HG03045 (cell line): ENCODE data around the gene HDAC11.
"Not testable (repeated sequence)": the region's sequence is repeated elsewhere in the genome, so short reads cannot be mapped to it uniquely, and the experiment has no call there.

Experiments used
- ATAC-seq: cut with Tn5 transposase; IDR thresholded peaks from one replicate; pipeline ENCODE4 v1.9.1; 2021; ENCODE audit warnings: mild to moderate bottlenecking, moderate library complexity; ENCODE audit not compliant: unreplicated experiment

The HDAC11 gene, protein sequence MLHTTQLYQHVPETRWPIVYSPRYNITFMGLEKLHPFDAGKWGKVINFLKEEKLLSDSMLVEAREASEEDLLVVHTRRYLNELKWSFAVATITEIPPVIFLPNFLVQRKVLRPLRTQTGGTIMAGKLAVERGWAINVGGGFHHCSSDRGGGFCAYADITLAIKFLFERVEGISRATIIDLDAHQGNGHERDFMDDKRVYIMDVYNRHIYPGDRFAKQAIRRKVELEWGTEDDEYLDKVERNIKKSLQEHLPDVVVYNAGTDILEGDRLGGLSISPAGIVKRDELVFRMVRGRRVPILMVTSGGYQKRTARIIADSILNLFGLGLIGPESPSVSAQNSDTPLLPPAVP

DNA sequence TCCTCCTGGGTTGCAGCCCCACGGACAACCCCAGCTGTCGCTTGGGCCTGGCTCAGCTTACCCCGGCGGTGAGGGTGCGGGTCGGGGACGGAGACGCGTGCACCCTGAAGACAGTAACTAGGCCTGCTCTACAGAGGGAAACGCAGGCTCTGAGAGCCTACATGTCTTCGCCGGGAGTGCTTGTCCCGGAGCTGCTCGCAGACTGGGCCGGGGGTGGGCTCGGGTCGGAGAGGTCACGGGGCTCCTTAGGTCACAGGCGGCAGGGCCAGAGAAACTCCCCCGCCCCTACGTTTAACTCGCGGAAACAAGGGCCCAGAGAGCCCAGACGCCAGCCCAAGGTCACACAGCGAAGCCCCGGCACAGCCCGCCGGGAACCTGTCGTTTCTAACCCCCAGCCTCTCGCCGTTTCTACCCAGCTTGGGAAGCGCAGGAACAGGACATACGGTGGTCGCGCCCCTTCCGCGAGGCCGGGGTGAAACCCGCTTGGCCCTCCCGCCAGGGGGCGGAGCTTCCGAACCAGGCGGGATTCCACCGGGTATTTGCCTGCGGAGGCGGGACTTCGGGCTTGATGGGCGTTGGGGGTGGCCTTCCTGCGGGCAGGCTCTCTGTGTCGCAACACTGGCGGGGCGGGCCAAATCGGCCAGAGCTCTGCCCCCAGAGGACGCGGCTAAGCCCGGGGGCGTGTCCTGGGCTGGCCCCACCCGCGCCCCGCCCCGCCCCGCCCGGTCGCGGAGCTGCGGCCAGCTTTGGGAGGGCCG lies at the start of gene HDAC11:
Gene HDAC11, plus strand, starts transcription at position 725 of the 758 bp plus-strand sequence. CDS start 42 bp downstream, outside the sequence.
- peak; percentile 96 for ATAC-seq

DNA sequence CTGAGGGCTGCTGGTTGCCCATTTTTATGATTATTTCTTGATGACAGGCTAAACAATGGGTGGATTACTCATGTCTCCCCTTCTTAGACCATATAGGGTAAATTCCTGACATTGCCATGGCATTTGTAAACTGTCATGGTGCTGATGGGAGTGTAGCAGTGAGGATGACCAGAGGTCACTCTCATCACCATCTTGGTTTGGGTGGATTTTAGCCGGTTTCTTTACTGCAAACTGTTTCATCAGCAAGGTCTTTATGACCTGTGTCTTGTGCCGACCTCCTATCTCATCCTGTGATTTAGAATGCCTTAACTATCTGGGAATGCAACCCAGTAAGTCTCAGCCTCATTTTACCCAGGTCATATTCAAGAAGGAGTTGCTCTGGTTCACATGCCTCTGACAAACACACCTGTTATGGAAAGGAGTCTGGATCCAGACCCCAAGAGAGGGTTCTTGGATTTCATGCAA lies 49.7 kb upstream of the HDAC11 start:
- not testable (repeated sequence) for ATAC-seq

DNA sequence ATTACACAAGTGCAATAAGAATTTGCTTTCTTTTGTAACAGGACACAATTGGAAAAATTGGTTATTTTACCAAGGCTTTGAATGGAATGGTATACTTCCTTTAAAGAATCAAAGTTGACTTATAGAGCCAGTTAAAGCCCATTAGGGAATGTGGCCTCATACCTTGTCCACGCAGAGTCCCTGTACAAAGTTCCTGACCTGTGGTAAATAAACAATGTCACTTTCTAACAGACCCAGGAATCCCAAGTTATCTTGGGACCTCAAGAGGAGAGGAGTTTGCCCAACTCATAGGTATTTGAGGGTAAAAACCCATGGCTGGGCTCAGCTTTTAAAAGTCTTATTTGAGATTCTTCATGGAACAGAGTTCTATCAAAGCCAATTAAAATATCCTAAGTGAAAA lies 48.0 kb upstream of the HDAC11 start:
- no peak for ATAC-seq

DNA sequence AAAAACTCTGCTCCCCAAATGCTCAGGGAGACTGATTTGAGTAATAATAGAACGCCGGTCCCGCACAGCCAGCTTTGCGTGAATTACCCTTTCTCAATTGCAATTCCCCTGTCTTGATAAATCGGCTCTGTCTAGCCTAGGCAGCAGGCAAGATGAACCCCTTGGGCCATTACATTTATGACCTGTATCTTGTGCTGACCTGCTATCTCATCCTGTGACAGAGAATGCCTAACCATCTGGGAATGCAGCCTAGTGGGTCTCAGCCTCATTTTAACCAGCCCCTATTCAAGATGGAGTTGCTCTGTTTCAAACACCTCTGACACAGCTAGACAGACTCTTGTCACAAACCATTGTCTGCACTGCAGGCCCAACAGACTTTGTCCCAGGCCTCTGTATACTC lies 46.2 kb upstream of the HDAC11 start:
- no peak for ATAC-seq

DNA sequence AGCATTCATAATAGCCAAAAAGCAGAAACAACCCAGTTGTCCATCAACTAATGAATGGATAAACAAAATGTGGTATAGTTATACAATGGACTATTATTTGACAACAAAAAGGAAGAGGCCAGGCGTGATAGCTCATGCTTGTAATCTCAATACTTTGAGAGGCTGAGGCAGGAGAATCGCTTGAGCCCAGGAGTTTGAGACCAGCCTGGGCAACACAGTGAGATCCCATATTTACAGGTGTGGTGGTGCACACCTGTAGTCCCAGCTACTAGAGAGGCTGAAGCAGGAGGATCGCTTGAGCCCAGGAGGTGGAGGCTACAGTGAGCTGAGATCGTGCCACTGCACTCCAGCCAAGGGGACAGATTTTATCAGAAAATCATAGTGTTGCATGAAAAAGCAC lies 43.9 kb upstream of the HDAC11 start:
- ATAC-seq, result not testable (repeated sequence)

DNA sequence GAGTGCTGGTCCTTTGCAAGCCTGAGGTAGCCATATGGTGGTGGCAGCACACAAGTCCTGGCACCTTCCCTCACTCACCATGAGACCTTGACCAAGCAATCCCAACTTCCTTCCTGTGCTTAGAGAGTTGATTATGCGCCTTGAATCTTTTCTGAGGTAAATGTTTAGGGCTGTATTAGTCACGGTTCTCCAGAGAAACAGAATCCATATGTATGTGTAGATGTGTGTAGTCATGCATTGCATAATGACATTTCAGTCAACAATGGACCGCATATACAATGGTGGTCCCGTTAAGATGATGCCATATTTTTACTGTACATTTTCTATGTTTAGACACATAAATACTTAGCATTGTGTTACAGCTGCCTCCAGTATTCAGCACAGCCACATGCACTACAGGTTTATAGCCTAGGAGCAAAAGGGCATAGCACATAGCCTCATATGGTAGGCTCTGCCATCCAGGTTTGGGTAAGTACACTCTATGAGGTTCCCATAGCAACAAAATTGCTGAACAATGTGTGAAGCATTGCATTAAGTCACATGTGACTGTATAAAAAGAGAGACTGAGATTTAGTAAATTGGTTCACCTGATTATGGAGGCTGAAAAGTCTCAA lies 39.8 kb upstream of the HDAC11 start:
- ATAC-seq, result no peak

DNA sequence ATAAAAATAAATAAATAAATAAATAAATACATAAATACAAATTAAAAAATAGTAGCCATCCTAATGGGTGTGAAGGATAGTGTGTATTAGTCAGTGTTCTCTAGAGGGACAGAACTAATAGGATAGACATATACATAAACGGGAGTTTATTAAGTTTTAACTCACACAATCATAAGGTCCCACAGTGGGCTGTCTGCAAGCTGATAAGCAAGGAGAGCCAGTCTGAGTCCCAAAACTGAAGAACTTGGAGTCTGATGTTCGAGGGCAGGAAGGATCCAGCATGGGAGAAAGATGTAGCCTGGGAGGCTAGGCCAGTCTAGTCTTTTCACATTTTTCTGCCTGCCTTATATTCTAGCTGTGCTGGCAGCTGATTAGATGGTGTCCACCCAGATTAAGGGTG lies 37.2 kb upstream of the HDAC11 start:
- ATAC-seq, result not testable (repeated sequence)

DNA sequence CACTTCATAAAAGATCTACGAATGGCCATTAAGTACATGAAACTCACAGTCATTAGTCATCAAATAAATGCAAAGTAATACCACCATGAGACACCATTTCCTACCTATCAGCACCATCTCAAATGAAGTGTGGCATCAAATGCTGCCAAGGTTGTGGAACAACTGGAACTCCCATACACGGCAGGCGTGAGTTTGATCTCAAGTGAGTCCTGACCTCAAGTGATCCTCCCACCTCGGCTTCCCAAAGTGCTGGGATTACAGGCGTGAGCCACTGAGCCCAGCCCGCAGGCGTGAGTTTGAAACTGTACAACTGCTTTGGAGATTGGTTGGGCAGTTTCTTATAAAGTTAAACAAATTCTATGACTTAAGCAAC lies 28.8 kb upstream of the HDAC11 start:
- ATAC-seq, result peak; percentile 12

DNA sequence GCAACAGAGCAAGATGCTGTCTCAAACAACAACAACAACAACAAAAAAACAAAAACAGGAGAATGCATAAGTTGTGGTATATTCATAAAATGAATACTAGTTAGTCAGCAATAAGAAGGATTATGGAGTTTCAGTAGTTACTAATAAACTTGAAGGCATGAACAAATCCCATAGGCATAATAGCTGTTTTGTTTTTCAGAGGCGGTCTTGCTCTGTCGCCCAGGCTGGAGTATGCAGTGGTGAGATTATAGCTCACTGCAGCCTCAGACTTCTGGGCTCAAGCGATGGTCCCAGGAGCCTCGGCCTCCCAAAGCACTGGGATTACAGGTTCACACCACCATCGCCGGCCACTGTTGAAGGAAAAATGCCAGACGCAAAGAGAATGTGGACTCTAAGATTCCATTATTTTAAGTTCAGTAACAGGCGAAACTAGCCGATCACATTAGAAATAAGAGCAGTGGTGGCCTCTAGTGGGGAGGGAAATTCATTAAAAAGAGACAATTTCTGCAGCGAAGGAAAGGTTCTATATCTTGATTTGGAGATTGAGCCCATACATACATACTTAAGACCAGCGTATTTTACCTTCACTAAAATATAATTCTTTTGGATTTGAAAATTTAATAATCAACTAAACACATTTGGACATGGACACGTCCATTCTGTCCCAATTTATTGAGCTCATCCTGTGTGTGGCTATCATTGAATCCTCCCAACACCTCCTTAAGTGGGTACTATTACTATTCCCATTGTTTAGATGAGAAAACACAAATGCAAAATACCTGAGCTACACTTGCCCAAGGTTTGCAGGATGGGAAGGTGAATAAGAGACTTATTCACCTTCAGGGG lies 27.4 kb upstream of the HDAC11 start:
- no peak for ATAC-seq

DNA sequence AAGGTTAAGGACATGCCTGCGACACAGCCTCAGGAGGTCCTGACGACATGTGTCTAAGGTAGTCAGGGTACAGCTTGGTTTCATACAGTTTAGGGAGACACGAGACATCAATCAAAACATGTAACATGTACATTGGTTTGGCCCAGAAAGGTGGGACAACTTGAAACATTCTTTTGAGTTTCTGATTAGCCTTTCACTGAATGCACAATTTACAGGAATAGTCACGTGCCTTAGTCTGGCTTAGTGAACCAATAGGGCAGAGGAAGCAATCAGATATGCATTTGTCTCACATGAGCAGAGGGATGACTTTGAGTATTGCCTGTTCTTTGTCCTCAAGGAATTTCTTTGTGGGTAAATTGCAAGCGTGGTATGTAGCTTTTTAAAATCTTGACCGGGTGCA lies 24.5 kb upstream of the HDAC11 start:
- ATAC-seq, result no peak

DNA sequence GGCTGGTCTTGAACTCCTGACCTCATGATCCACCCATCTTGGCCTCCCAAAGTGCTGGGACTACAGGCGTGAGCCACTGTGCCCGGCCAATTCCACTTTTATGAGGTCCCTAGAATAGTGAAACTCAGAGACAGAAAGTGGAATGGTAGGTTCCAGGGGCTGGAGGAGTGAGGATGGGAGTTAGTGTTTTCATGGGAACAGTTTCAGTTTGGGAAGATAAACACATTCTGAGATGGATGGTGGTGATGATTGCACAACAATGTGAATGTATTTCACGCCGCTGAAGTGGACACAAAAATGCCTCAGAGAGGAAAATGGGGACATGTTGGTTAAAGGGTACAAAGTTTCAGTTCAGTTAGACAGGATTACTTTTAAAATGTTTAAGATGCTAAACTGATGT lies 22.5 kb upstream of the HDAC11 start:
- no peak for ATAC-seq

DNA sequence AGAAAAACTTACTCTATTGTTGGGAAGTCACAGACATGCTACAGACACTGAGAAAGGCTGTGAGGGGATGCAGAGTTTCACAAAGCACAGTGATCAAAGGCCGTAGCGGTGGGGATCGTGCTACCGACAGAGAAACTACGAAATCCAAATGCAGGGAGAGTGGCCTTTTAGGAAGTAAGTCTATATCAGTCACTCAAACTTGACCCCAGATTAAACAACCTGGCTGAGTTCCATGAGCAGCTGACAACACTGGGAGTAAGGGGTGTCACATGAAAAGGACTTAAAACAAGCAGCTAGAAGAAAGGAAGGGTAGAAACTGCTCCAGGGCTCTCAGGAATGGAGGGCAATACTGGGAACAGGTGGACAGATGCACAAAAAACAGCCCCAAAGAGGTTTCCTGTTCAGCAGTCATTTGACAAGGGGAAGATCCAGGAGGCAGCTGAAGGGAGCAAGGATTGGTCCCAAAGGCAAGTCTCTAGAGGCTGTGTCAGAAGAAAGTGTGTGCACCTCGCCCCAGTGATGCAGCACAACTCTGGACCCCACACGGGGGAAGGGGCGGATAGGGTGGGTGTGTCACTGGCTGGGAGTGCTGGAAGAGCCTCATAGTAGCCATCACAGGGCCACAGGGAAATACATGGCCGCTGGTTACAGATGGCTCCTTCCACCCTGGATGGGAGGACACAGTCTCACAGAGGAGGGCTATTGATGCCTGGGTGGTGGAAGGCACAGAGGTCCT lies 20.3 kb upstream of the HDAC11 start:
- ATAC-seq, result no peak

DNA sequence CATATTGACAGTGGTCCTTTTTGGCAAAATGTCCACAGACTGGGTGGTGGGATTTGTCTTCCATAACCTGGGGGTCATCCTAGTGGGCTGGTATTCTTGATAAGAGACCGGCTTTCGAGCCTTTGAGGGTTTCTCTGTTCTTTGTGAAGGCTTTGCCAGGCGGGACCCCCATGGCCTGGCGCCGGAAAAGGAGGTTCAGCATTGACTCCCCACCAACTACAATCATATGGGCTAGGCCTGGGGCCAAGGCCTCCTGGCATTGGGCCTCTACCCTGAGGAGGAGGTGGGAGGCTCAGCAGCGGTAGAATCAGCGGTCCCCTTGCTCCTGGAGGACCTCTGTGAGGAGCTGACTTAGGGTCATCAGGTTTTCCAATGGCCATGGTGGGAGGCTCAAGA lies 19.8 kb upstream of the HDAC11 start:
- no peak for ATAC-seq

DNA sequence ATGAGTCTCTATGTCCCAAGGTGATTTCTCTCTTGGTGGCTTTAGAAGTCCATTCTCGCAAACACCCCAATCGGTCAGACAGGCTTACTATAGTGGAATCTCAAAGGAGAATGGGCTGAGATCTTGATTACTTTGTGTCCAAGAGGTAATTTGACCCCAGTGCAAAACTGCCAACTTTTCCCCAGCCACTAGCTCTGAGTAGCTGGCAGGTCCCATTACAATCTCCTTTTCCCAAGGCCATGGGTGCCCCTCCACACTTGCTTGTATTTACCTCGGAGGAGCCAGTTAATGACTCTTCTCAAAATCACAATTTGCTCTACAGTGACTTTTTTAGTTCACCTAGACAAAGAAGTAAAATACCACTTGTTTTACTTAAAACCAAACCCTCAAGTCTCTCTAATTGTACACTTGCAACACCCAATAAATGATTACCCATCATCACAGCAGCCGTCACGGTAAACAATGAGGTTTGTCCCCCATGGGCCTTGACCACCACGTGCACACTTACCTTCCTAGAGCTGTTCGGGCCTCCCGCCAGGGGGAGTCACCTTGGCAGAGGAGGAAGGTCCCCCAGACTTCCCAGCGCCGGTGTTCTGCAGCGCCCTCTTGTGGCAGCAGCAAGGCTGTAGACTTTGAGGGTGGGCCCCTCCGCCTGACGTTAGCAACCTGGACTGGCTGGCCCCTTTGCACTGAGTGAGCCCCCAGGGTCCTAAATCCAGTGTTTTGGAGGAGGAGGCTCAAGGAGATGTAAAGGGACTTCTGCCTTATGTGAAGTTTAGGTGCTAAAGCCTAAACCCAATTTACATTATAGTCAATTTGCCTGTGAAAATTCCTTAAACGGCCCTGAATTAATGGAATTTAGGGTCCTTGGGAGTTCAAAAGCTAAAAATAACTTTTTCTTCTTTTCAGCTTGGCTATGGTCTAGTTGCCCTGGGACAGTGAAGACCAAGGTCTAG lies 18.7 kb upstream of the HDAC11 start:
- ATAC-seq, result peak; percentile 73

DNA sequence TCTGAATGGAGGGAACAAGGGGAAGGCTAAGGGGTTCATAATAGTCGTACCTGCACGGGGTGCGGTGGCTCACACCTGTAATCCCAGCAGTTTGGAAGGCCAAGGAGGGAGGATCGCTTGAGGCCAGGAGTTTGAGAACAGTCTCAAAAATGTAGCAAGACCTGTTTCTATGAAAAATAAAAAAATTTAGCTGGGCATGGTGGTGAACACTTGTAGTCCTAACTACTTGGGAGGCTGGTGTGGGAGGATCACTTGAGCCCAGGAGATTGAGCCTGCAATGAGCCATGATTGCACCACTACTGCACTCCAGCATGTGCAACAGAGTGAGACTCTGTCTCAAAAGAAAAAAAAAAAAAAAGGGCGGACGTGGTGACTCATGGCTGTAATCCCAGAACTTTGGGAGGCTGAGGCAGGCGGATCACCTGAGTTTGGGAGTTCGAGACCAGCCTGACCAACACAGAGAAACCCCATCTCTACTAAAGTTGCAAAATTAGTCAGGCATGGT lies 17.9 kb upstream of the HDAC11 start:
- no peak for ATAC-seq

DNA sequence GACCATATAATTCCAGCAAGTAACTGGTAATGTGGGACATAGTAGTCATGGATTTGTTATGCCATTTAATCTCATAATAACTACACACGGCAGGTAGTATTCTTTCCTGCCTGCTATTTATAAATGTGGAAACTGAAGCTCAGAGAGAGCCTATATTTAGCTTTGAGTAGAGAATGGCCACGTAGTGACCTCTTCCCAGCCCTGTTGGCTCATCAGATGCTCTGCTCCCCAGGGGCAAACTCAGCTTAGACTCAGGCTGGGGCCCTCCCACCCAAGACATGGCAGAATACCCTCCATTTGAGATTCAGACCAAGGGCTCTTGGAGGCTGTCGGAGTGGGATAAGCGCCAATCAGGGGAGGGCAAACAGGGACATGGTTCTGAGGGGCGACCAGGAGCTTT lies 17.3 kb upstream of the HDAC11 start:
- ATAC-seq, result no peak

DNA sequence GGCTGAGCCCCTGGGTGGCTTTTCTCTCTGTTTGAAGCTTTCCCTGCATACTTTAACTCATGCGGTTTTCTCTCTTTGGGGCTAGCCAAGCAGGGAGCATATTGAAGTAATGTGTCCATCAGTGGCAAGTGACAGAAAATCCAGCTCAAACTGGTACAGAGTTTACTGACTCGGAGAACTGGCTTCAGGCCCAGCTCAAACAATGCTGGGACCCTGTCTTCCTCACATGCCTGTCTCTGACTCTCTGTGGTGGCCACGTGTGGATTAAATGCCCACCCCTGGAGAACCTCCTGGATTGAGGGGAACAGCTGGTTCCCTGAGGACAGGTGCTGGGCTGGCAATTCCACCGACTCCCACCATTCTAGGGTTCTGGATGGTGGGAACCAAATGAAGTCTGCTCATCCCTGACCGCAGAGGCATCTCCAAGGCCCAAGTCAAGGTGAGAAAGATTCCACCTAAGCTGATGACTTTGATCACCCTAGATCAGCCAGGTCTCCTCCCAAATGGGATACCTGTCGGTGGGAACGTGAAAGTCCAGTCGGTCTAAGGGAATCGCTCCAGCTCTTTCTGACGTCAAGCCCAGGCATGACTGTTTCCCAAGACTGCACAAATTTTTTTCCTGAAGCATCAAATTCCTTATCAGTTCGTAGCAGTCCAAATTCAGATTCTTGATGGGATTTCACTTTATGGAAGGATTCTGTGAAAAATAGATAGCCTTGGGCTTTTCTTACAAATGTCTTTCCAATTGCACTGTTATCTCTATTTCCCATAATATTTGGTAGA lies 16.3 kb upstream of the HDAC11 start:
- ATAC-seq, result no peak

DNA sequence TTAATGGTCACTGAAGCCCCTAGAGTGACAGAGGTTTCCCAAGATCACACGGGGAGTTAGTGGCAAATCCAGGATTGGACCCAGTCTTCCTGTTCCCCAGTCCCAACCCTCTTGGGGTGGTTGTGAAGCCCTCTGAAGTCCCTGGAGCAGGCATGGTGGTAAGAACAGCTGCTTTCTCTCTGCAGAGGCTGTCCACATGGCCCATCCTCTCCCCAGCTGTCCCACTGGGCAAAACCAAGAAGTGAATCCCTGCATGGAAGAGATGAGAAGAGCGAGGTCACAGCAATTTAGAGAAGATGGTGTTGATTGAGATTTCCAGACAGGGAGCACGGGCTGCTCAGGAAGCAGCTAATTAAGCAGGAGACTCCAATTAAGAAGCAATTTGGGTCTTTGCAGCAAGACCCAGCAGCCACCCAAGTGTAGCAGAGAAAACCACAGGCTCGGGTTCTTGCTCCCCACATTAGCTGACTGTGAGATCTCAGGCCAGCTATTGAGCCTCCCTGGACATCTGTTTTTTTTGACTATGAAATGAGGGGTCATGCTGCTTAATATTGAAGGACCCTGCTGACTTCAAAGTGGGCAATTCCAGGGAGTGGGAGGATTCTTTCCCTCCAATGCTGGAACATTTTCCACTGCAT lies 14.8 kb upstream of the HDAC11 start:
- no peak for ATAC-seq
